HepG2 (cell line): ENCODE results near the gene PDZRN4.

Experiments used
- CEBPB ChIP-seq: IDR thresholded peaks from 2 replicates; pipeline ENCODE4 v1.6.1; 2011; ENCODE audit warnings: low read depth, low read length, improper control_type of control experiment, borderline replicate concordance
- DNMT1 ChIP-seq: sonication (generic); formaldehyde crosslinking; IDR thresholded peaks from 2 replicates; pipeline ENCODE4 v1.5.1; 2020; ENCODE audit warnings: mild to moderate bottlenecking, missing genetic modification reagents
- ETV6 ChIP-seq: sonication (generic); formaldehyde crosslinking; conservative IDR thresholded peaks from 2 replicates; pipeline ENCODE4 v1.4.0; 2020; ENCODE audit warnings: missing genetic modification reagents
- FOXM1 ChIP-seq: sonication (generic); formaldehyde crosslinking; IDR thresholded peaks from 2 replicates; pipeline ENCODE4 v1.5.0; 2020; ENCODE audit warnings: missing genetic modification reagents
- JUN ChIP-seq: sonication (generic); formaldehyde crosslinking; IDR thresholded peaks from 2 replicates; pipeline ENCODE4 v1.4.0; 2020; ENCODE audit warnings: mild to moderate bottlenecking, missing genetic modification reagents
- MAZ ChIP-seq, 2 experiments: sonication (generic) in 1 of 2; formaldehyde crosslinking in 1 of 2; IDR thresholded peaks; 2 replicates each; pipeline versions ENCODE4 v1.5.0 to v1.6.1; 2012 to 2020; ENCODE audit warnings: low read depth in 2 of 2, mild to moderate bottlenecking in 2 of 2, borderline replicate concordance in 1 of 2, improper control_type of control experiment in 1 of 2, low read length in 1 of 2, missing genetic modification reagents in 1 of 2, moderate library complexity in 1 of 2
- ZNF101 ChIP-seq: sonication (generic); formaldehyde crosslinking; IDR thresholded peaks from 2 replicates; pipeline ENCODE4 v1.4.0; 2020; ENCODE audit warnings: mild to moderate bottlenecking, low read depth, missing genetic modification reagents, borderline replicate concordance
- ZNF274 ChIP-seq: sonication (generic); formaldehyde crosslinking; IDR thresholded peaks from 2 replicates; pipeline ENCODE4 v1.5.1; 2020; ENCODE audit warnings: mild to moderate bottlenecking, missing genetic modification reagents
- TF ChIP-seq, protein P1 (sequence below): sonication (generic); formaldehyde crosslinking; IDR thresholded peaks from 2 replicates; pipeline ENCODE4 v1.4.0; 2020; ENCODE audit warnings: mild to moderate bottlenecking, missing genetic modification reagents
- TF ChIP-seq, protein P2 (sequence below), 2 experiments: sonication (generic) in 1 of 2; formaldehyde crosslinking in 1 of 2; IDR thresholded peaks; 2 replicates each; pipeline versions ENCODE4 v1.4.0 to v1.6.1; 2018 to 2020; ENCODE audit warnings: missing genetic modification reagents in 2 of 2, borderline replicate concordance in 1 of 2, low read depth in 1 of 2, mild to moderate bottlenecking in 1 of 2, missing biosample characterization in 1 of 2

DNA sequence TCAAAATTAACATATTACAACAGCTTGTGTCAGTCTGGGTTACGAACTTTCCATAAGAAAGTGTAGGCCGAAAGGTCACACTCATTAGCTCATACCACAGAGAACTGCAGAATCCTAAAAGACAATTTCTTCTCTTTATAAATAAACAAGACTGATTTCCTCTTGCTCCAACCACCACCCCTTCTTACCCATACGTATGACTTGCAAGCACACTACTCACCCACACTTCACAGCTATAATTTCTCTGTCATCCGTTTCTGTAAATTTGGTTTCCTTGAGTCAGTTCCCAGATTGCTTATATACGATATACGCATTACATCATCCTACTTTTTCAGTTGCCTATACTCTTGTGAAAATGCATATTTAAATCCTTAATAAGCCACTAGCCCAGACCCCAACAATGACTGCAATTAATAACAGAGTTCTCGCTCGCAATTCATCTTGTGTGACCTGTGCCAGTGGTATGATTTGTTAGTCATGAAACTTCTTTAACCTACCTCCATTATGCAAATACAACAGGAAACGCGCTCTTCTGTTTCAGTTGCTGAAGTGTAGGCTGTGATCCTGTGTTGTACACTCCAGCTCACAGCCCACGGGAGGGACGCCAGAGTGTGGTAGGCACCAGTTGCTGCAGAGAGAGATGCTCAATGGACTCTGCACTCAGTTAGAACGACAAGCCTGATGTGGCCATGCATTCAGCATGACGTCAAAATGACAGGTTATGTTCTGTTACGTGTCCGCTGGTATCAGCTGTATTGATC is 417.6 kb downstream of the PDZRN4 start:
- TF ChIP-seq, protein P1, sequence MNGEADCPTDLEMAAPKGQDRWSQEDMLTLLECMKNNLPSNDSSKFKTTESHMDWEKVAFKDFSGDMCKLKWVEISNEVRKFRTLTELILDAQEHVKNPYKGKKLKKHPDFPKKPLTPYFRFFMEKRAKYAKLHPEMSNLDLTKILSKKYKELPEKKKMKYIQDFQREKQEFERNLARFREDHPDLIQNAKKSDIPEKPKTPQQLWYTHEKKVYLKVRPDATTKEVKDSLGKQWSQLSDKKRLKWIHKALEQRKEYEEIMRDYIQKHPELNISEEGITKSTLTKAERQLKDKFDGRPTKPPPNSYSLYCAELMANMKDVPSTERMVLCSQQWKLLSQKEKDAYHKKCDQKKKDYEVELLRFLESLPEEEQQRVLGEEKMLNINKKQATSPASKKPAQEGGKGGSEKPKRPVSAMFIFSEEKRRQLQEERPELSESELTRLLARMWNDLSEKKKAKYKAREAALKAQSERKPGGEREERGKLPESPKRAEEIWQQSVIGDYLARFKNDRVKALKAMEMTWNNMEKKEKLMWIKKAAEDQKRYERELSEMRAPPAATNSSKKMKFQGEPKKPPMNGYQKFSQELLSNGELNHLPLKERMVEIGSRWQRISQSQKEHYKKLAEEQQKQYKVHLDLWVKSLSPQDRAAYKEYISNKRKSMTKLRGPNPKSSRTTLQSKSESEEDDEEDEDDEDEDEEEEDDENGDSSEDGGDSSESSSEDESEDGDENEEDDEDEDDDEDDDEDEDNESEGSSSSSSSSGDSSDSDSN (CRISPR knock-in tag), result no peak
- TF ChIP-seq FOXM1 (no peak), ZNF274 (CRISPR knock-in tag) (no peak), JUN (CRISPR knock-in tag) (no peak), MAZ (IDR thresholded peaks at IDR 0.05; ENCODE audit: borderline replicate concordance, low read depth, low read length) (no peak), MAZ (CRISPR knock-in tag; IDR thresholded peaks at IDR 0.05; ENCODE audit: low read depth) (no peak), DNMT1 (CRISPR knock-in tag) (no peak), ZNF101 (no peak), ETV6 (CRISPR knock-in tag) (no peak), CEBPB (no peak)
- TF ChIP-seq, protein P2, sequence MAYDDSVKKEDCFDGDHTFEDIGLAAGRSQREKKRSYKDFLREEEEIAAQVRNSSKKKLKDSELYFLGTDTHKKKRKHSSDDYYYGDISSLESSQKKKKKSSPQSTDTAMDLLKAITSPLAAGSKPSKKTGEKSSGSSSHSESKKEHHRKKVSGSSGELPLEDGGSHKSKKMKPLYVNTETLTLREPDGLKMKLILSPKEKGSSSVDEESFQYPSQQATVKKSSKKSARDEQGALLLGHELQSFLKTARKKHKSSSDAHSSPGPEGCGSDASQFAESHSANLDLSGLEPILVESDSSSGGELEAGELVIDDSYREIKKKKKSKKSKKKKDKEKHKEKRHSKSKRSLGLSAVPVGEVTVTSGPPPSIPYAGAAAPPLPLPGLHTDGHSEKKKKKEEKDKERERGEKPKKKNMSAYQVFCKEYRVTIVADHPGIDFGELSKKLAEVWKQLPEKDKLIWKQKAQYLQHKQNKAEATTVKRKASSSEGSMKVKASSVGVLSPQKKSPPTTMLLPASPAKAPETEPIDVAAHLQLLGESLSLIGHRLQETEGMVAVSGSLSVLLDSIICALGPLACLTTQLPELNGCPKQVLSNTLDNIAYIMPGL (CRISPR knock-in tag; IDR thresholded peaks at IDR 0.05; ENCODE audit: borderline replicate concordance in 1 of 2, low read depth in 1 of 2), result no peak
